HG03025 (cell line): ENCODE results near the gene CD300LF.

ENCODE experiments used
- ATAC-seq: cut with Tn5 transposase; IDR thresholded peaks from one replicate; pipeline ENCODE4 v1.9.1; 2021; ENCODE audit warnings: mild to moderate bottlenecking, moderate library complexity; ENCODE audit not compliant: unreplicated experiment, low FRiP score

The CD300LF gene

GRCh38 chr17:74732042-74732867 is 19.5 kb upstream of the CD300LF start:
- ATAC-seq: no peak

- no peak for ATAC-seq
These were observed 18.6 kb upstream of the CD300LF start for GRCh38 chr17:74731347-74731605.

- ATAC-seq: no peak
These were observed 18.0 kb upstream of the CD300LF start for GRCh38 chr17:74730491-74731346.

GRCh38 chr17:74729866-74730265 is 17.1 kb upstream of the CD300LF start:
- ATAC-seq: no peak

- no peak for ATAC-seq
These were observed 16.6 kb upstream of the CD300LF start for GRCh38 chr17:74729368-74729767.

GRCh38 chr17:74728702-74729075 is 16.0 kb upstream of the CD300LF start:
- ATAC-seq: no peak

- ATAC-seq: no peak
These were observed 15.4 kb upstream of the CD300LF start for GRCh38 chr17:74728033-74728701.

- no peak for ATAC-seq
These were observed 12.4 kb upstream of the CD300LF start for GRCh38 chr17:74725111-74725510.

- ATAC-seq: no peak
These were observed 11.2 kb upstream of the CD300LF start for GRCh38 chr17:74723891-74724290.

- no peak for ATAC-seq
These were observed 10.1 kb upstream of the CD300LF start for GRCh38 chr17:74722782-74723181.

- no peak for ATAC-seq
These were observed 7.8 kb upstream of the CD300LF start for GRCh38 chr17:74720506-74720905.

- no peak for ATAC-seq
These were observed 2.4 kb upstream of the CD300LF start for GRCh38 chr17:74715144-74715543.

GRCh38 chr17:74713171-74713755 is 540 bp upstream of the CD300LF start:
- no peak for ATAC-seq

- no peak for ATAC-seq
These were observed 422 bp downstream of the CD300LF start for GRCh38 chr17:74712301-74712700.

GRCh38 chr17:74711058-74711824 is 1.5 kb downstream of the CD300LF start:
- ATAC-seq: no peak

GRCh38 chr17:74704544-74704943 is 8.2 kb downstream of the CD300LF start:
- ATAC-seq: no peak

GRCh38 chr17:74703311-74703710 is 9.4 kb downstream of the CD300LF start:
- no peak for ATAC-seq

- no peak for ATAC-seq
These were observed 10.4 kb downstream of the CD300LF start for GRCh38 chr17:74702116-74702871.

GRCh38 chr17:74699236-74699635 is 13.5 kb downstream of the CD300LF start:
- no peak for ATAC-seq

- no peak for ATAC-seq
These were observed 14.7 kb downstream of the CD300LF start for GRCh38 chr17:74698069-74698468.
